Measurements from ENCODE around the gene TNS1.

- no peak for TF ChIP-seq CTCF (conservative IDR thresholded peaks at IDR 0.05; ENCODE audit: low read length)
- no peak for TF ChIP-seq EZH2phosphoT487 (IDR thresholded peaks at IDR 0.05; ENCODE audit: borderline replicate concordance)
Measured at GRCh38 chr2:217751192-217751591, 251.6 kb downstream of the TNS1 start.

All from Loucy (cell line).